Activated CD8-positive, alpha-beta memory T cell treated with anti-CD3 and anti-CD28 coated beads, Interleukin-2, amount 50 U/mL, for 1 hour (primary cell): ENCODE data around the gene TSC1.
"Not testable (repeated sequence)": the region's sequence is repeated elsewhere in the genome, so short reads cannot be mapped to it uniquely, and the experiment has no call there.

Experiments used
- DNase-seq: peaks from one replicate; pipeline ENCODE4 v3.0.0-alpha.2; 2020; ENCODE audit errors: extremely low read depth

The TSC1 gene

DNA sequence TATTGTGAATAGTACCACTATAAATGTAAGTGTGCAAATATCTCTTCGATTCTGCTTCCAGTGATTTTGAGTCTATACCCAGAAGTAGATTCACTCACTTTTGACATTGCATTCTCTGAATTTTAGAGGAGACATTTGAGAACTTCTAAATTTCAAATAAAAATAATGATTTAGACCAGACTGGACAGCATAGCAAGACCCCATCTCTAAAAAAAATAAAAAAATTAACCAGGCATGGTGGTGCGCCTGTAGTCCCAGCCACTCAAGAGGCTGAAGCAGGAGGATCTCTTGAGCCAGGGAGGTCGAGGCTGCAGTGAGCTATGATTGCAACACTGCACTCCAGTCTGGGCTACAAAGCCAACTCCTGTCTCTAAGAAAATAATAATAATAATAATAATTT lies 32.2 kb upstream of the TSC1 start:
- DNase-seq: no peak

GRCh38 chr9:132975961-132976360 lies 31.5 kb upstream of the TSC1 start:
- DNase-seq: no peak

- no peak for DNase-seq
Measured at GRCh38 chr9:132973713-132974112, 29.3 kb upstream of the TSC1 start.

- no peak for DNase-seq
Measured at GRCh38 chr9:132973166-132973565, 28.8 kb upstream of the TSC1 start.

- no peak for DNase-seq
Measured at GRCh38 chr9:132970324-132971062, 26.1 kb upstream of the TSC1 start.

GRCh38 chr9:132969783-132970182 lies 25.4 kb upstream of the TSC1 start:
- no peak for DNase-seq

DNA sequence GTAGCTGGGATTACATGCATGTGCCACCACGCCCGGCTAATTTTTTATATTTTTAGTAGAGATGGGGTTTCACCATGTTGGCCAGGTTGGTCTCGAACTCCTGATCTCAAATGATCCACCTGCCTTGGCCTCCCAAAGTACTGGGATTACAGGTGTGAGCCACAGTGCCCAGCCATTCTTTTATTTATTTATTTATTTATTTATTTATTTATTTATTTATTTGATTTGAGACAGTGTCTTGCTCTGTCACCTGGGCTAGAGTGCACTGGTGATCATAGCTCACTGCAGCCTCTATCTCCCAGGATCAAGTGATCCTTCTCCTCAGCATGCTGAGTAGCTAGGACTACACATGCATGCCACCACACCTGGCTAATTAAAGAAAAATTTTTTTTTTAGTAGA lies 23.5 kb upstream of the TSC1 start:
- not testable (repeated sequence) for DNase-seq

DNA sequence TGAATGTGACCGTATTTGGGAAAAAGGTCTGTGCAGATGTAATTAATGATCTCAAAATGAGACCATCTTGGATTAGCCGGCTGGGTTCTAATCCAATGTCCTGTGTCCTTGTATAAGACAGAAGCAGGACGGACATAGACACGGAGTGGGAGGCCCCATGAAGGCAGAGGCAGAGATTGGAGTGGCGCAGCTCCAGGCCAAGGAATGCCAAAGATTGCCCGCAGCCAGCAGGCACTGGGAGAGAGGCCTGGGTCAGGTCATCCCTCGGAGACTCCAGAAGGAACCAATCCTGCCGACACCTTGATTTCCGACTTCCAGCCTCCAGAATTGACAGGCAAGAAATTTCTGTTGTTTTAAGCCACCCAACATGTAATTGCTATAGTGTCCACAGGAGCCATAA lies 21.1 kb upstream of the TSC1 start:
- DNase-seq: no peak

DNA sequence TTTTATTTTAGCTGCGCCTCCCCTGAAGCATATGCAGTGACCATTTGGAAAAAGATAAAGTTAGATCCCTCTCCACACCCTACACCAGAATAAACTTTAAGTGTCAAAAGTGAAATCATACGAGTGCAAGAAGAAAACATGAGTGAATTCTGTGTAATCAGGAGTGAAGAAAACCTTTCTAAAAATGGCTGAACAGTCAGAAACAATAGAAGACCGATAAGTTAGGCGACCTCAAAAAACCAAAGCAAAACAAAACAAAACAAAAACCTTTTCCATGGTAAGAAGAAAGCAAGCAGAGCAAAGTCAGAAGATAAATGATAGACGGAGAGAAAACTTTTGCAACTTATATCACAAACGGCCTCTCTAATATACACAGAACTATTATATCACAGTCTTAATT lies 16.6 kb upstream of the TSC1 start:
- no peak for DNase-seq

GRCh38 chr9:132957805-132958204 lies 13.4 kb upstream of the TSC1 start:
- DNase-seq: no peak

DNA sequence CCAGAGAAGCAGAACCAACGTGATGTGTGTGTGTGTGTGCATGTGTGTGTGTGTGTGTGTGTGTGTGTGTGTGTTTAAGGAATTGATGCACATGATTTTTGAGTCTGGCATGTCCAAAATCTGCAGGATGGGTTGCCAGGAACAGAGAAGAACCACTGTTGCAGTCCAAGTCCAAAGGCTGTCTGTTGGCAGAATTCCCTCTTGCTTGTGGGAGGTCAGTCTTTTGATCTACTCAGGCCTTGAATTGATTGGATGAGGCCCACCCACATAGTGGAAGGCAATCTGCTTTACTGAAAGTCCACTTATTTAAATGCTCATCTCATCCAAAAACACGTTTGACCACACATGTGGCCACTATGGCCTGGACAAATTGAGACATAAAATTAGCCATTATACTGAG lies 11.4 kb upstream of the TSC1 start:
- DNase-seq: no peak

DNA sequence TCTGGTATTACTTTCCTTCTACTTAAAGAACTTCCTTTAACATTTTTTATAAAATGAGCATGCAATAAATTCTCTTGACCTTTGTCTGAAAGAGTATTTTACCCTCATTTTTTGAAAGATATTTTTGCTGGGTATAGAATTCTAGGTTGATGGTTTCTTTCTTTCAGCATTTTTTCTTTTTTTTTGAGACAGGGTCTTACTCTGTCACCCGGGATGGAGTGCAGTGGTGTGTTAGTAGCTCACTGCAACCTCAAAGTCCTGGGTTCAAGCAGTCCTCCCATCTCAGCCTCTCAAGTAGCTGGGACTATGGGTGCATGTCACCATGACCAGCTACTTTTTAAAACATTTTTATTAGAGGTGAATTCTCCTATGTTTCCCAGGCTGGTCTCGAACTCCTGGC lies 10.7 kb upstream of the TSC1 start:
- no peak for DNase-seq

- DNase-seq: no peak
Measured at GRCh38 chr9:132949709-132950108, 5.3 kb upstream of the TSC1 start.

GRCh38 chr9:132948482-132949050 lies 4.2 kb upstream of the TSC1 start:
- DNase-seq: no peak

DNA sequence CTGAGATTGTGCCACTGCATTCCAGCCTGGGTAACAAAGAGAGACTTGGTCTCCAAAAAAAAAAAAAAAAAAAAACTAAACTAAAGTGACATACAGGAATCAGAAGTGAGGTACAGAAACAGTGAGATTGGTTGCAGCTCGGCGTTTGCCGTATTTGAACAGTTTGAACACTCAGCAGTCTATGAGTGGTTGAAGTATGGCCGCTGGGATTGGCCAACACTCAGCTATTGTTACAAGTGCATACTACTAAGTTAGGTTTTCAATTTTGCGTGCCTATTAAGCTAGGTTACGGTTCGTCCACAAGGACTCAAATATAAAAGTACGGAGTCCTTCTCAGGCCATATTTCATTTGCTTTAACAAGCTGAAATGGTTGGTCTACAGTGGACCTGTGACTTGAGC lies 3.3 kb upstream of the TSC1 start:
- DNase-seq: no peak

DNA sequence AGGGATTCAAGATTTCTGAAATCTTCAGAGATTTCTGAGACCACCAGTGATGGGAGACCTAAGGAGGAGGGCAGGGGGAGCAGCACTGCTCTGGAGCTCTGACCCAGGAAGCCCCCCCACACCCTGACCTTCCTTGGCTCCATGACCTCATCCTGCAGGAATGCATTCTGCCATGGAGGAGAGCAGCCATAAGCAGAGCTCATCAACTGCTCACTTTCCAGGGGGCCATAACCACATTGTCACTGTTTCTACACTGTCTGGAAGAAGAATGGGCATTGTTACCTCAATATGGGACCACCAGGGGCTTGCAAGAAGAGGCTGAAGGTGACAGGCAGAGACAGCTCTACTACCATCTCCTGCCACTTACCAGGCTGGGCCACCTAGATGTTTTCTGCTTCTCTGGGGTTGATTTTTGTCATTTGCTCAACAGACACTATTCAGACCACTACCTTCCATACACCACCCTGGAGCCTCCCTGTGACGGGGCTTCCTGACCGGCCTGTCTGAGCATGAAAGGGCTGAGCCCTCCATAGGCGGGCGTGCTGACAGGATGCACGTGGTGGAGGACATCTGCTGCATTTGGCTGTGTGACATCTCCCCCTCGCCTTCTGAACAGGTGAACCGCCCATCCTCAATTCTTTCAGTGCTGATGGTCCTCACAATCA lies 2.3 kb upstream of the TSC1 start:
- DNase-seq: no peak

DNA sequence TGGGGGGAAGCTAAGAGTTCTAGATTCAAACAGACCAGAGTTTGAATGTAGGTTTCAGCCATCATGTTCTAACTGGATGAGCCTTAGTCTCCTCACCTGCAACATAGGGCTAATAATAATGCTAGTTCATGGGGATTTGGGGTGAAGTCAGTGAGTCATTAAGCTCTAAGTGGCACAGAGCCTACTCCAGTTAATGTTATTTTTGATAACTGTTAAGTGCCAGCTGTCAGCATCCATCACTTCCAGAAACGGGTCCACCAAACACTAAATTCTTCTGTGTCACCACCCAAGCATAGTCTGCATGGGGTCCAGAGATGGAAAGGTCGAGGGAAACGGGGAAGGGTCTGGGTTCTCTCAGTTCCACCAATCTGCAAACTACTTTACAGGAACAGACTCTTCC lies 1.8 kb upstream of the TSC1 start:
- no peak for DNase-seq

DNA sequence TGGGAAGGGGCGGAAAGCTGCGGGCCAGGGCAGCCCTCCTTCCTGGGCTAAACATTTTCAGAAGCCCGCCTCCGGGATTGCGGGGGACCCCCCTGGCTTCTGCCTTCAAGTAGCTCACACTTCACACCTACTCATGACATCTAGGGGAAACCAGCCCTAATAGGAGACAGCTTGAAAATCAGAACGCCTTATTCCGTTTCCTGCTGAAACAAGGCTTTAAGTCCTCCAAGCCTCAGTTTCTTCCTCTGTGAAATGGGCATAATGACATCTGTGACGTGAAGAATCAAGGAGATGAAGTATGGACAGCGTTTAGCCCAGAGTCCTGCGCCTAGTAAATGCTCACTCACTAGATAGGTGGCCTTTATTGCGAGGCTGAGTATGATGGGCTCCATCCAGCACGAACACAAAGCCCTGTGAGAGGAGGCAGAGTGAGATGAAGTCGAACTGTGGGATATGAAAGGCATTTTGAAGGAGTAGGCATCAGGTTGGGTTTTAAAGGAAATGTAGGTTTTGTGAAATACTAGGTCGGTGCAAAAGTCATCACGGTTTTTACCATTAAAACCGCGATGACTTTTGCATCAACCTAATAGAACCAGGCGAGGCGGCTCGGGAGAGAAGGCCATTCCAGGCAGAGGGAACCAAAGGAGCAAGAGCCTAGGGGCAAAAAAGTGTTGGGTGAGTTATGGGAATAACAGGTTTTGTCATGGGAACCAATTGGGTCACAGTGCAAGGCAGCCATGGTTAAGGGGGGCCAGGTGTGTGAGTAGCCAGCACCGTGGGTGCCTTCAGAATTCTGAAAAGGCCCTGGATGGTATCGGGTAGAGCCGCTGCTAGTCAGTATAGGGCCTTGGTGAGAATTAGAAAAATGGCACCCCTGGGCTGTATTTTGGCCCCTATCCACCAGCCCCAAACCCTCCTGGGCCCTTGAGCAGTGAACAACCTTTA lies 1.0 kb upstream of the TSC1 start:
- no peak for DNase-seq

DNA sequence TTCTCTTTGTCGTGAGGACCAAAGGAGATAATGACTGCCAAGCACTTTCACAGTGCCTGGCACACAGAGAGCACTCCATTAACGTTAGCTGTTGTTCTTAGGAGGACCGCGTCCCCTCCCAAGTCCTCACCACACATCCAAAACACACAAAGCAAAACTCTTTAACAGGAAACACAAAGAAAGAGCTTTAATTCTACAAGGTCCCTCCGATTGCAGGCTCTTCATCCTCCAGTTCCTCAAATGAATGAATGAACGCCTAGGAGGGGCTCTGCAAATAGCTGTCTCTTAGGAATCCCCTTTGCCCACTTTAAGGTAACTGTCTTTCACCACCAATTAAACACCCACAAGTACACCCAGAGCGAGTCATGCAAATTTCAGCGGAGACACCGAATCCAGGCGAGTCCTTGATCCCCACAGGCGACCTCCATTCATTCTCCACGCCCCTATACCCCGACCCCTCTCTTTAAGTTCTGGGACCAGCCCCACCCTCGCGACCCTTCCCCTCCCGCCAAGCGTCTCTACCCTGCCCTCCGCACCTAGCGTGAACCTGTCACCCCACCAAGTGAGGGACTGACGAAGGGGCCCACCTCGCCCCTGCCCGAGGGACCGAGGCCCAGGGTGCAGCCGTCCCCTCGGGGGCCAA lies 644 bp downstream of the TSC1 start:
- DNase-seq: no peak

- no peak for DNase-seq
Measured at GRCh38 chr9:132942541-132943182, 1.8 kb downstream of the TSC1 start.

GRCh38 chr9:132939169-132939568 lies 5.2 kb downstream of the TSC1 start:
- DNase-seq: no peak
